ENCODE measurements around the gene OLA1.

DNA sequence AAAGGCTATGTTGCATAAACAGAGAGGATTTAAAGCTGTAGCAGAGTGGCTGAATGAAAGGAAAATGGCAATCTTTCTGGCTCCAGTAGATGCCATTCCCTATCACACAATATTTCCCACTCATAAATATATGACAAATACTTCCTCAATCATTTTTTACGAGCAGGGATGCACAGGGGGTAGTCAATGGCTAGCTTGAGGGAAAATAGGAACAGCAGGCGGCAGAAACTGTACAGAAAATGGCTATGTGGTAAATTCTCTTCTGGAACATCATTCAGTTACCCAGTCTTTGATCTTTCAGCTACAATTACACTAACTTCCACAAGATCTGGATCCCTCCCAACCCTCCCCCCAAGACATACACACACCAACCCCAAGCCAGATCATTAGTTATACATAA, 127.2 kb downstream of the OLA1 start:
- TF ChIP-seq POLR2AphosphoS5 (IDR thresholded peaks at IDR 0.05): no peak
- TF ChIP-seq, protein P1, sequence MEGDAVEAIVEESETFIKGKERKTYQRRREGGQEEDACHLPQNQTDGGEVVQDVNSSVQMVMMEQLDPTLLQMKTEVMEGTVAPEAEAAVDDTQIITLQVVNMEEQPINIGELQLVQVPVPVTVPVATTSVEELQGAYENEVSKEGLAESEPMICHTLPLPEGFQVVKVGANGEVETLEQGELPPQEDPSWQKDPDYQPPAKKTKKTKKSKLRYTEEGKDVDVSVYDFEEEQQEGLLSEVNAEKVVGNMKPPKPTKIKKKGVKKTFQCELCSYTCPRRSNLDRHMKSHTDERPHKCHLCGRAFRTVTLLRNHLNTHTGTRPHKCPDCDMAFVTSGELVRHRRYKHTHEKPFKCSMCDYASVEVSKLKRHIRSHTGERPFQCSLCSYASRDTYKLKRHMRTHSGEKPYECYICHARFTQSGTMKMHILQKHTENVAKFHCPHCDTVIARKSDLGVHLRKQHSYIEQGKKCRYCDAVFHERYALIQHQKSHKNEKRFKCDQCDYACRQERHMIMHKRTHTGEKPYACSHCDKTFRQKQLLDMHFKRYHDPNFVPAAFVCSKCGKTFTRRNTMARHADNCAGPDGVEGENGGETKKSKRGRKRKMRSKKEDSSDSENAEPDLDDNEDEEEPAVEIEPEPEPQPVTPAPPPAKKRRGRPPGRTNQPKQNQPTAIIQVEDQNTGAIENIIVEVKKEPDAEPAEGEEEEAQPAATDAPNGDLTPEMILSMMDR (IDR thresholded peaks at IDR 0.05): no peak

Data from sigmoid colon (tissue), 4 donors.